HFFc6 (cell line): ENCODE data around the gene RBM8A. TPM values are rescaled to one million over a fixed set of nuclear protein-coding genes. Genes with fewer than 3 reads are reported as not detected.
A peak's percentile ranks its signal among the peaks of the same experiment; 100 is the strongest.
"Not testable (repeated sequence)": the region's sequence is repeated elsewhere in the genome, so short reads cannot be mapped to it uniquely, and the experiment has no call there.

Experiments used
- DNase-seq: peaks from one replicate; pipeline ENCODE4 v3.0.0-alpha.2; 2018
- H3K27ac Mint-ChIP-seq: 2 replicates; pipeline ENCODE4 v1.8.0; 2020; ENCODE audit warnings: mild to moderate bottlenecking, mixed read lengths
- H3K27me3 Mint-ChIP-seq: 2 replicates; pipeline ENCODE4 v1.8.0; 2021; ENCODE audit warnings: mild to moderate bottlenecking, moderate library complexity, mixed read lengths; ENCODE audit not compliant: insufficient read depth
- H3K36me3 Mint-ChIP-seq: 2 replicates; pipeline ENCODE4 v1.8.0; 2021; ENCODE audit warnings: low read depth, mixed read lengths
- H3K4me1 Mint-ChIP-seq: 2 replicates; pipeline ENCODE4 v1.8.0; 2020; ENCODE audit warnings: low read depth, mixed read lengths
- H3K4me3 Mint-ChIP-seq: 2 replicates; pipeline ENCODE4 v1.8.0; 2020; ENCODE audit warnings: mild to moderate bottlenecking, moderate library complexity, mixed read lengths
- H3K9me3 Mint-ChIP-seq: 2 replicates; pipeline ENCODE4 v1.8.0; 2020; ENCODE audit warnings: mild to moderate bottlenecking, mixed read lengths
- CTCF ChIP-seq: fragments of 200-600 bp; sonication (generic); IDR thresholded peaks from 2 replicates; pipeline ENCODE4 v1.5.0; 2021; ENCODE audit warnings: antibody characterized with exemption, mild to moderate bottlenecking
- total RNA-seq, 6 experiments: library from RNA; stranded (reverse); fragmentation: NEBNext Ultra II Directional; extraction: Animal tissue kit (Norgen Biotek cat#: 25700); gene quantifications; 2 replicates in 1 of 6; 3 replicates in 5 of 6; pipeline ENCODE4 v1.2.3, GENCODE V29; 2021

Gene RBM8A
- total RNA-seq, 6 experiments from 2014 or later = 135 to 166 (median 157) TPM

DNA sequence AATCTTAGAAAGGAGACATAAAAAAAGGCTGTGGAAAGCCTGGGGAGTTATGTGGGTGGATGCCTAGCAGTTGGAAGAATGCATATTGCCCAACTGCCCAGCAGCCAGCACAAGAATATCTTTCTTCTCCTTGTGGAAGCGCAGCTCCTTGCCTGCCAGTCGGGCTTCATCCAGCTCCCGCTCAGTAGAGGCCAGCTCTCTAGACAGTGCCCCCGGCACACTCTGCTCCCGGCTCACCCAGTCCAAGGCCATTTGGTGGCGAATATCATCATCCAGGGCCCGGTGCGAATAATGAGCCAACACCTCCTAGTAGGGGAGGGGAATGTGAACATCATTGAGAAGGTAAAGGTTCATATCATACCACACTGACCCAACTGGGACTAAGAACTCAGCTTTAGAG is 9.0 kb upstream of the RBM8A start:
- Mint-ChIP-seq H3K36me3 (peaks cover 14% of the 10 kb centered on the region), H3K4me1 (no peaks in the 10 kb centered on the region), H3K27ac (no peak overlapping the region), H3K9me3 (no peaks in the 10 kb centered on the region), H3K27me3 (no peaks in the 10 kb centered on the region; the same call in 1 of the 2 replicates), H3K4me3 (no peak overlapping the region)
- DNase-seq = no peak
- TF ChIP-seq CTCF = no peak

DNA sequence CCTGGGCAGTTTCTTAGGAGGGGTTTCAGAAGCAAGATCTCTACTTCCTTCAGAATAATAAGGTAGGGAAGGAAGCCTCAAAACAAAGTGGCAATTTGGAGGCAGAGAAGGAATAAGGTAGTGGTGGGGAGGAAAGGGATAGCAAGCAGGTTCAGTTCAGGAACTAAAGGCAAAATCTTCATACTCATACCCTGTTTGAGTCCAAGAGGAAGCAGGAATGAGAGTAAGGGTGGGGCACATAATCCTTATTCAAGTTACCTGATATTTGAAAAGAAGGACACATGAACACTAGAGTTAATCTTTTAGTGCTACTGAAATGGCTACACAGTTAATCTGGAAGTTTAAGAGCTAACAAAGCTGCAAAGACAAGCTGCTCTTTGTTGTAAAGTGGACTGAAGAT is 8.4 kb upstream of the RBM8A start:
- no peaks in the 10 kb centered on the region for H3K9me3 Mint-ChIP-seq
- peaks cover 14% of the 10 kb centered on the region for H3K36me3 Mint-ChIP-seq
- no peak overlapping the region for H3K27ac Mint-ChIP-seq

GRCh38 chr1:145932522-145933009 is 5.3 kb upstream of the RBM8A start:
- DNase-seq, H3K27me3 Mint-ChIP-seq, H3K27ac Mint-ChIP-seq, H3K4me3 Mint-ChIP-seq, H3K4me1 Mint-ChIP-seq, H3K9me3 Mint-ChIP-seq: not testable (repeated sequence)
- H3K36me3 Mint-ChIP-seq = peaks cover 20% of the 10 kb centered on the region

More for the DNA sequence above, 8.4 kb upstream of the RBM8A start:
- no peaks in the 10 kb centered on the region; the same call in 1 of the 2 replicates for H3K27me3 Mint-ChIP-seq
- no peaks in the 10 kb centered on the region for H3K4me1 Mint-ChIP-seq
- no peak overlapping the region for H3K4me3 Mint-ChIP-seq
- TF ChIP-seq CTCF = no peak
- no peak for DNase-seq

DNA sequence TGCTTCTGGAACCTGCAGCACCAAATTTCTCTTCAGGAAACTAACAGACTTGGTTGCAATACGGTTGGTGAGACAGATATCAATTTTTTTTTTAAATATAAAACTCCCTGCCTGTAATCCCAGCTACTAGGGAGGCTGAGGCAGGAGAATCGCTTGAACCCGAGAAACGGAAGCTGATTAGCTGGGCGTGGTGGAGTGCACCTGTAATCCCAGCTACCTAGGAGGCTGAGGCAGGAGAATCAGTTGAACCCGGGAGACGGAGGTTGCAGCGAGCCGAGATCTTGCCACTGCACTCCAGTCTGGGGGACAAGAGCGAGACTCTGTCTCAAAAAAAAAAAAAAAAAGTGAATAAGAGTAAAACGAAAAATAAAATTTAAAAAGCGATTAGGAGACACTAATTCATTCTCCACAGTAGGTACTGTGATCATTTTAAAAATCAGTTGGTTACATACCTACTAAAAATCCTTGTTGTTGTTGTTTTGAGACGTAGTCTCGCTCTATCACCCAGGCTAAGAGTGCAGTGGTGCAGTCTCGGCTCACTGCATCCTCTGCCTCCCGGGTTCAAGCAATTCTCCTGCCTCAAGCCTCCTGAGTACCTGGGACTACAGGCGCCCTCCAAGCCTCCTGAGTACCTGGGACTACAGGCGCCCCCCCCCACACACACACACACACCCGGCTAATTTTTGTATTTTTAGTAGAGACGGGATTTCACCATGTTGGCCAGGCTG is 796 bp upstream of the RBM8A start:
- H3K4me1 Mint-ChIP-seq = peaks cover 6% of the 10 kb centered on the region
- H3K36me3 Mint-ChIP-seq = peaks cover 6% of the 10 kb centered on the region; the same call in 1 of the 2 replicates
- DNase-seq = no peak
- no peaks in the 10 kb centered on the region for H3K9me3 Mint-ChIP-seq
- H3K27me3 Mint-ChIP-seq = peaks cover 5% of the 10 kb centered on the region; the same call in 1 of the 2 replicates
- H3K4me3 Mint-ChIP-seq = peak overlapping the region; percentile 51
- no peak for TF ChIP-seq CTCF
- H3K27ac Mint-ChIP-seq = no peak overlapping the region; the same call in 1 of the 2 replicates

- peaks cover 6% of the 10 kb centered on the region; the same call in 1 of the 2 replicates for H3K36me3 Mint-ChIP-seq
- no peak for DNase-seq
- TF ChIP-seq CTCF = no peak
- no peak overlapping the region for H3K27ac Mint-ChIP-seq
- no peaks in the 10 kb centered on the region for H3K9me3 Mint-ChIP-seq
- H3K4me1 Mint-ChIP-seq = peaks cover 6% of the 10 kb centered on the region
- peaks cover 5% of the 10 kb centered on the region; the same call in 1 of the 2 replicates for H3K27me3 Mint-ChIP-seq
- no peak overlapping the region for H3K4me3 Mint-ChIP-seq
Measured at GRCh38 chr1:145926686-145927062, 610 bp downstream of the RBM8A start.

- peaks cover 22% of the 10 kb centered on the region for H3K4me1 Mint-ChIP-seq
Measured at GRCh38 chr1:145922266-145922665, 5.0 kb downstream of the RBM8A start.

GRCh38 chr1:145920297-145920696 is 7.0 kb downstream of the RBM8A start:
- Mint-ChIP-seq H3K4me3 (peak overlapping the region; percentile 97), H3K4me1 (peaks cover 35% of the 10 kb centered on the region), H3K36me3 (peaks cover 16% of the 10 kb centered on the region), H3K27ac (peak overlapping the region; percentile 95)
- not testable (repeated sequence) for H3K27me3 Mint-ChIP-seq, H3K9me3 Mint-ChIP-seq, DNase-seq

More at GRCh38 chr1:145922266-145922665, 5.0 kb downstream of the RBM8A start:
- H3K4me3 Mint-ChIP-seq = no peak overlapping the region
- H3K27me3 Mint-ChIP-seq = peaks cover 10% of the 10 kb centered on the region
- H3K9me3 Mint-ChIP-seq = no peaks in the 10 kb centered on the region
- no peak for DNase-seq
- TF ChIP-seq CTCF = no peak
- H3K36me3 Mint-ChIP-seq = no peaks in the 10 kb centered on the region; the same call in 1 of the 2 replicates
- no peak overlapping the region for H3K27ac Mint-ChIP-seq
